Glutamatergic neuron (in vitro differentiated cells): ENCODE results near the gene LDAH. TPM values are rescaled to one million over a fixed set of nuclear protein-coding genes. Genes with fewer than 3 reads are reported as not detected.

Experiments used
- DNase-seq: peaks from one replicate; pipeline ENCODE4 v3.0.0; 2022
- H3K27ac Mint-ChIP-seq: one replicate; pipeline ENCODE4 v1.8.0; 2020; ENCODE audit warnings: mild to moderate bottlenecking, mixed read lengths, inconsistent platforms; ENCODE audit not compliant: unreplicated experiment
- H3K27me3 Mint-ChIP-seq: one replicate; pipeline ENCODE4 v1.8.0; 2020; ENCODE audit warnings: mild to moderate bottlenecking, moderate library complexity, mixed read lengths, inconsistent platforms; ENCODE audit not compliant: unreplicated experiment
- H3K36me3 Mint-ChIP-seq: one replicate; pipeline ENCODE4 v1.8.0; 2020; ENCODE audit warnings: mild to moderate bottlenecking, mixed read lengths, inconsistent platforms; ENCODE audit not compliant: unreplicated experiment
- H3K4me1 Mint-ChIP-seq: one replicate; pipeline ENCODE4 v1.8.0; 2020; ENCODE audit warnings: mild to moderate bottlenecking, low read depth, mixed read lengths, inconsistent platforms; ENCODE audit not compliant: unreplicated experiment
- H3K4me3 Mint-ChIP-seq: one replicate; pipeline ENCODE4 v1.8.0; 2020; ENCODE audit warnings: mild to moderate bottlenecking, mixed read lengths, inconsistent platforms; ENCODE audit not compliant: unreplicated experiment
- H3K9me3 Mint-ChIP-seq: one replicate; pipeline ENCODE4 v1.8.0; 2020; ENCODE audit warnings: mild to moderate bottlenecking, moderate library complexity, mixed read lengths, inconsistent platforms; ENCODE audit not compliant: unreplicated experiment
- total RNA-seq: library from RNA; stranded (reverse); fragmentation: NEBNext Ultra II Directional; extraction: Animal tissue kit (Norgen Biotek cat#: 25700); gene quantifications from one replicate; pipeline ENCODE4 v1.2.1, GENCODE V29; 2021; ENCODE audit not compliant: unreplicated experiment
- TF ChIP-seq, protein P1 (sequence below): fragments of 200-600 bp; sonication (generic); IDR thresholded peaks from one replicate; pipeline ENCODE4 v1.5.0; 2021; ENCODE audit not compliant: partially characterized antibody, unreplicated experiment

LDAH gene
- total RNA-seq, 1 donor from 2014 or later: 33.7 TPM

DNA sequence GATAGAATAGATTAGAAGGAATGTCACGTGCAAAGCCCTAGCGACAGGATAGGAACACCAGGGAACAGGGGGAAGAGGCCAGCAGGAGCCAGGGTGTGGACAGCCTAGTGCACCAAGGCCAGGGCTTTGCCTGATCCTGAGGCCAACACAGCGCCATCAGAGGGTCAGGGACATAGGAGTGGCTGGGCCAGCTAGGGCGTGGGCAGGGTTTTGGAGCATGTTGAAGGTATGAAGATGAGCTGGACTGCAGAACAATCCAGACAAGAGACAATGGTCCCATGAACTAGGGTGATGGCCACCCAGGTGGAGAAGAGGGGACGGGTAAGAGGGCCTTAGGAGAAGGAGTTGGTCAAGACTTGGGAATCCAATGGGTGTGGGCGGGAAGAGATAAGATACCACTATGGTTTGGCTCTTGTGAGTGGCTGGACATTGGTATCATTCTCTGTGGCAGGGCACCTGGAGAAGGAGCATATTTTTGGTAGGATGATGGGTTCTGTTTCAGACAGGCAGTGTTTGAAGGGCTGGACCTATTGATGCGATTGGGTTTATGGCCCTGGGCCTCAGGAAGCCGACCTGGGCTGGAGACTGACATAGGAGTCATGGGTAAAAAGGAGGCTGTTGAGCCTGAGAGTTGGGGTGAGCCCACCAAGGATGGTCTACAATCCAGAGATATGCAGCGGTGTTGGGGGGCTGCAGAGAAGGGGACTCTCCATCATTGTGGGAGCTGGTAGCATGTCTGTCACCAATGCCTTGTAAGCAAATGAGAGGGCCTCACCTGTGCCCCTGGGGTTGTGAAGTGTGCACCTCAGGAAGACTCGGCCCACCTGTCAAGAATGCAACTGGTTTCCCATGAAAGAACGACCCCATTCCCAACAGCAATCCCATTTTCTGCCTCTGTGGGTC lies 170.0 kb downstream of the LDAH start:
- Mint-ChIP-seq H3K9me3 (peaks cover 8% of the 10 kb centered on the region), H3K27me3 (peaks cover 14% of the 10 kb centered on the region), H3K27ac (no peak overlapping the region), H3K4me1 (peaks cover 26% of the 10 kb centered on the region), H3K4me3 (no peak overlapping the region), H3K36me3 (no peaks in the 10 kb centered on the region)
- DNase-seq: no peak
- TF ChIP-seq, protein P1, sequence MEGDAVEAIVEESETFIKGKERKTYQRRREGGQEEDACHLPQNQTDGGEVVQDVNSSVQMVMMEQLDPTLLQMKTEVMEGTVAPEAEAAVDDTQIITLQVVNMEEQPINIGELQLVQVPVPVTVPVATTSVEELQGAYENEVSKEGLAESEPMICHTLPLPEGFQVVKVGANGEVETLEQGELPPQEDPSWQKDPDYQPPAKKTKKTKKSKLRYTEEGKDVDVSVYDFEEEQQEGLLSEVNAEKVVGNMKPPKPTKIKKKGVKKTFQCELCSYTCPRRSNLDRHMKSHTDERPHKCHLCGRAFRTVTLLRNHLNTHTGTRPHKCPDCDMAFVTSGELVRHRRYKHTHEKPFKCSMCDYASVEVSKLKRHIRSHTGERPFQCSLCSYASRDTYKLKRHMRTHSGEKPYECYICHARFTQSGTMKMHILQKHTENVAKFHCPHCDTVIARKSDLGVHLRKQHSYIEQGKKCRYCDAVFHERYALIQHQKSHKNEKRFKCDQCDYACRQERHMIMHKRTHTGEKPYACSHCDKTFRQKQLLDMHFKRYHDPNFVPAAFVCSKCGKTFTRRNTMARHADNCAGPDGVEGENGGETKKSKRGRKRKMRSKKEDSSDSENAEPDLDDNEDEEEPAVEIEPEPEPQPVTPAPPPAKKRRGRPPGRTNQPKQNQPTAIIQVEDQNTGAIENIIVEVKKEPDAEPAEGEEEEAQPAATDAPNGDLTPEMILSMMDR: no peak

DNA sequence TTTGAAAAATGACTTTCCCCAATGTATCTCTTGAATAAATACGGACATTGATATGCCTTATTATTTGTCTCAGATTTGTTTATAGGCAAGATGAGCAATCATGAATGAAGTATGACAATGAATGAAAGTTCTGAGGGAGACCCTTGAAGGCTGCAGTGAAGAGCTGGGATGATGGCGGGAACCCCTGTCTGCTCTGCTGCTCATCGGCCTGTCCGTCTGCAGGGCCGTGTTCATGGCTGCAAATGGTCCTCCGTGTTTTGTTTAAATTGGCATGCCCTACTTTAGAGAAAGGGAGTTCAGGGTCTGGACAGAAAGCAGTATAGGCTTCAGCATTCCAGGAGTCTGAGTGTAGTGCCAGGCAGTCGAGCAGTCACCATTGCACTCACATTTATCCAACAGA lies 170.8 kb downstream of the LDAH start:
- Mint-ChIP-seq H3K4me3 (peak overlapping the region; percentile 17), H3K27ac (no peak overlapping the region), H3K36me3 (no peaks in the 10 kb centered on the region), H3K9me3 (peaks cover 8% of the 10 kb centered on the region), H3K27me3 (peaks cover 14% of the 10 kb centered on the region), H3K4me1 (peaks cover 26% of the 10 kb centered on the region)
- TF ChIP-seq, protein P1: no peak
- no peak for DNase-seq

DNA sequence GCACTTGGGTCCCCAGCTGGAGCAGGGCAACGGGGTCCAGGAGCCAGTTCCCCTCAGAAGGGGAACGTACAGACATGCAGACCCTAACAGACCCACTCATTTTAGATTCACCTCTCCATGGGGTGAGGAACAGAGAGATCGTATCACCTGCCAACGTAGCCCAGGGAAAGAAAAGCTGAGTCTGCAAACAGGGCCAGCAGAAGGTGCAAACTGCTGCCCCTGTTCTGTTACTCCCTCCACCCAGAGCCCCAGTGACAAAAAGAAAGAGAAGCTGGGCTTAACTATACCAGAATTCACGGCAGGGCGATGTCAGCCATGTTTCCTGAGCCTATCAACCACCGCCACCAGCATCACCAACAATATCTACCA lies 171.2 kb downstream of the LDAH start:
- peaks cover 8% of the 10 kb centered on the region for H3K9me3 Mint-ChIP-seq
- peaks cover 25% of the 10 kb centered on the region for H3K4me1 Mint-ChIP-seq
- H3K36me3 Mint-ChIP-seq: no peaks in the 10 kb centered on the region
- peak overlapping the region; percentile 84 for H3K4me3 Mint-ChIP-seq
- H3K27me3 Mint-ChIP-seq: peaks cover 14% of the 10 kb centered on the region
- no peak for DNase-seq
- TF ChIP-seq, protein P1: no peak
- H3K27ac Mint-ChIP-seq: no peak overlapping the region

DNA sequence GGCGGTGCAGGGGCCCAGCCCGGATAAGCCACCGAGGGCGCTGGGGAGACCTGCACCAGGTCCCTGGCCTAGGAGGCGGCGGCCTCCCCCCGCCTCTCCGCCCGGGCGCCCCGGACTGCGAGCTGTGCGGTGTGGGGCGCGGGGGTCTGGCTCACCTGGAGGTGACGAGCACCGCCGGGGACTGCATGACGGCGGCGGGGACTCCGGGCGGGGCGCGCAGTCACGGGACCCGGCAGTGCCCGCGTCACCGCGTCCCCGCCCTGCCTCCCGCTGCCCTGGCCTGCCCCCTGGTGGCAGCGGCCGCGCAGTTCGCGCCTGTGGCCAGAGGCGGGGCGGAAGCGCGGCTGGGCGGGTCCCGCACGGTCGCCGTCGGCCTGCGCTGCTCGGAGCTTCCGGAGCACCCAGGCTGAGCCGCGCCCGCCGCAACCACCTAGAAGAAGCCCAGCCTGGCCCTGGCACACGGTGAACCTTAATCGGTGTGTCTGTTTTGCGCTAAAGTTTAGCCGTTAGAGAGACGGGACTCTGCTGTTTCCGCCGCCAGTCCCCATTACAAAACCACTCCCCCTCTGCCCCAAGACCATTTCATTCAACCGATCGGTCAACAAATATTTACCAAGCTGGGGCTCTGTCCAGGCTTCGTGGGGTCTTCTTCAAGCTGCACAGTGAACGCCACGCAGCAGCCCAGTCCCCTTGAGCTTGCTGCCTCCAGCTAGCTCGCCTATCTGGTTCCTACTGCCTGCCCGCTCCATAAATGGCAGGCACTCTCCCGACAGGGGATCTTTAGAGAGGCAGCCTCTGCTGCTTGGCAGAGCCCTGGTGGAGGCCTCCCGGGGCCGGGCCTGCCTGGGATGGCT lies 171.8 kb downstream of the LDAH start, which contains the start of gene HS1BP3:
TSS of gene HS1BP3 (minus strand) at position 222 of the 854 bp plus-strand sequence. CDS start at position 187, 35 bp downstream.
- Mint-ChIP-seq H3K27ac (peak within 1 kb of the TSS; percentile 77), H3K4me3 (peak within 1 kb of the TSS; percentile 92), H3K9me3 (peaks cover 8% of the 10 kb centered on the region), H3K36me3 (no peaks in the 10 kb centered on the region), H3K4me1 (peaks cover 25% of the 10 kb centered on the region), H3K27me3 (peaks cover 17% of the 10 kb centered on the region)
- TF ChIP-seq, protein P1: peak; percentile 94
- DNase-seq: peak; percentile 90
